ENCODE results near the gene HMGB3.

DNA sequence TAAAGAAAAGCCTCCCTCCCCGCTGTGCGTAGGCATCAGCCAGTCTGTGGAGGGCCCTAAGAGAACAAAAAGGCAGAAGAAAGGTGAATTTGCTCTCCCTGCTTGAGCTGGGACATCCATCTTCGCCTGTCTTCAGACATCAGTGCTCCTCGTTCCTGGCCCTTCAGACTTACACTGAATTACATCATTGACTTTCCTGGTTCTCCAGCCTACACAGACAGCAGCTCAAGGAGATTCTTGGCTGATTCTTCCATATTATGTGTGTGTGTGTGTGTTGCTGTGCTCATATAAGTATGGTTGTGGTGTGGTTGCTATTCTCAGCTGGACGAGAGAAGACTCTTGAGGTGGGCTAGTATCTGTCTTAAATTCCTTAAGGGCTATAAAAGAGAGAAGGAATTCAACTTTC, 49.2 kb upstream of the HMGB3 start:
- TF ChIP-seq EZH2 (IDR thresholded peaks at IDR 0.05; ENCODE audit: borderline replicate concordance, insufficient read depth, low read depth, low read length, poor library complexity, severe bottlenecking): no peak
- TF ChIP-seq, protein P1, sequence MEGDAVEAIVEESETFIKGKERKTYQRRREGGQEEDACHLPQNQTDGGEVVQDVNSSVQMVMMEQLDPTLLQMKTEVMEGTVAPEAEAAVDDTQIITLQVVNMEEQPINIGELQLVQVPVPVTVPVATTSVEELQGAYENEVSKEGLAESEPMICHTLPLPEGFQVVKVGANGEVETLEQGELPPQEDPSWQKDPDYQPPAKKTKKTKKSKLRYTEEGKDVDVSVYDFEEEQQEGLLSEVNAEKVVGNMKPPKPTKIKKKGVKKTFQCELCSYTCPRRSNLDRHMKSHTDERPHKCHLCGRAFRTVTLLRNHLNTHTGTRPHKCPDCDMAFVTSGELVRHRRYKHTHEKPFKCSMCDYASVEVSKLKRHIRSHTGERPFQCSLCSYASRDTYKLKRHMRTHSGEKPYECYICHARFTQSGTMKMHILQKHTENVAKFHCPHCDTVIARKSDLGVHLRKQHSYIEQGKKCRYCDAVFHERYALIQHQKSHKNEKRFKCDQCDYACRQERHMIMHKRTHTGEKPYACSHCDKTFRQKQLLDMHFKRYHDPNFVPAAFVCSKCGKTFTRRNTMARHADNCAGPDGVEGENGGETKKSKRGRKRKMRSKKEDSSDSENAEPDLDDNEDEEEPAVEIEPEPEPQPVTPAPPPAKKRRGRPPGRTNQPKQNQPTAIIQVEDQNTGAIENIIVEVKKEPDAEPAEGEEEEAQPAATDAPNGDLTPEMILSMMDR (IDR thresholded peaks at IDR 0.05): no peak
